Left renal pelvis (tissue), 4 donors: ENCODE measurements around the gene TIAM2. TPM values are rescaled to one million over a fixed set of nuclear protein-coding genes. Genes with fewer than 3 reads are reported as not detected.
"Not testable (repeated sequence)": the region's sequence is repeated elsewhere in the genome, so short reads cannot be mapped to it uniquely, and the experiment has no call there.

Experiments
- DNase-seq, 4 donors: peaks; one replicate each; pipeline ENCODE4 v3.0.0-alpha.2; 2013; ENCODE audit warnings: low read depth in 4 of 4, low spot score in 3 of 4
- polyA plus RNA-seq, 4 donors: library from polyadenylated mRNA; unstranded; fragments of 120-200 nt; gene quantifications; one replicate each; pipeline ENCODE4 v1.2.1, GENCODE V29; 2013; ENCODE audit not compliant: insufficient read length in 4 of 4

Gene TIAM2
- polyA plus RNA-seq = 10 to 100 TPM; 18.4 to 22.2 (median 21.1) TPM

- no peak for DNase-seq
Measured at GRCh38 chr6:154995254-154996015, at the start of gene TIAM2. Gene TIAM2 (plus strand): TSS chr6:154995315. CDS start chr6:155129224, 133,909 bp downstream.

GRCh38 chr6:154950979-154951344, 44.2 kb upstream of the TIAM2 start:
- no peak for DNase-seq

- no peak for DNase-seq
Measured at GRCh38 chr6:154951345-154952200, 43.5 kb upstream of the TIAM2 start.

GRCh38 chr6:154953644-154954043, 41.5 kb upstream of the TIAM2 start:
- no peak for DNase-seq

- DNase-seq = no peak
Measured at GRCh38 chr6:154954347-154954746, 40.8 kb upstream of the TIAM2 start.

- no peak for DNase-seq
Measured at GRCh38 chr6:154956771-154957522, 38.2 kb upstream of the TIAM2 start.

- no peak for DNase-seq
Measured at GRCh38 chr6:154958469-154958868, 36.6 kb upstream of the TIAM2 start.

GRCh38 chr6:154960299-154960843, 34.7 kb upstream of the TIAM2 start:
- no peak for DNase-seq

GRCh38 chr6:154960854-154961530, 34.1 kb upstream of the TIAM2 start:
- no peak for DNase-seq

GRCh38 chr6:154962753-154963152, 32.4 kb upstream of the TIAM2 start:
- no peak for DNase-seq

GRCh38 chr6:154966065-154966770, 28.9 kb upstream of the TIAM2 start:
- DNase-seq = not testable (repeated sequence)

- no peak for DNase-seq
Measured at GRCh38 chr6:154969796-154970195, 25.3 kb upstream of the TIAM2 start.

- no peak for DNase-seq
Measured at GRCh38 chr6:154974485-154975149, 20.5 kb upstream of the TIAM2 start.

- DNase-seq = no peak
Measured at GRCh38 chr6:154977588-154977987, 17.5 kb upstream of the TIAM2 start.

GRCh38 chr6:154980273-154981078, 14.6 kb upstream of the TIAM2 start:
- no peak for DNase-seq

- DNase-seq = no peak
Measured at GRCh38 chr6:154981079-154981870, 13.8 kb upstream of the TIAM2 start.

- no peak for DNase-seq
Measured at GRCh38 chr6:154984146-154984545, 11.0 kb upstream of the TIAM2 start.
